Progenitor cell of endocrine pancreas (in vitro differentiated cells): ENCODE results near the gene CALHM6. TPM values are rescaled to one million over a fixed set of nuclear protein-coding genes. Genes with fewer than 3 reads are reported as not detected.
A peak's percentile ranks its signal among the peaks of the same experiment; 100 is the strongest.

Source experiments
- DNase-seq: peaks from one replicate; pipeline ENCODE4 v3.0.0; 2021; ENCODE audit warnings: low spot score; ENCODE audit not compliant: unreplicated experiment
- H3K27ac Mint-ChIP-seq: 2 replicates; pipeline ENCODE4 v1.8.0; 2021; ENCODE audit warnings: mild to moderate bottlenecking, moderate library complexity, mixed read lengths
- H3K27me3 Mint-ChIP-seq: 2 replicates; pipeline ENCODE4 v1.8.0; 2021; ENCODE audit warnings: mixed read lengths
- H3K36me3 Mint-ChIP-seq: 2 replicates; pipeline ENCODE4 v1.8.0; 2022; ENCODE audit warnings: mixed read lengths; ENCODE audit not compliant: insufficient read depth
- H3K4me1 Mint-ChIP-seq: 2 replicates; pipeline ENCODE4 v1.8.0; 2021; ENCODE audit warnings: low read depth, mixed read lengths
- H3K4me3 Mint-ChIP-seq: 2 replicates; pipeline ENCODE4 v1.8.0; 2021; ENCODE audit warnings: low read depth, mild to moderate bottlenecking, moderate library complexity, mixed read lengths
- H3K9me3 Mint-ChIP-seq: 2 replicates; pipeline ENCODE4 v1.8.0; 2021; ENCODE audit warnings: low read depth, mixed read lengths
- total RNA-seq: library from RNA; stranded (reverse); gene quantifications from 2 replicates; pipeline ENCODE4 v1.2.1, GENCODE V29; 2021
- TF ChIP-seq, protein P1 (sequence below): fragments of 200-600 bp; sonication (generic); IDR thresholded peaks from one replicate; pipeline ENCODE4 v1.5.0; 2021; ENCODE audit warnings: antibody characterized with exemption, mild to moderate bottlenecking; ENCODE audit not compliant: unreplicated experiment

The CALHM6 gene
- total RNA-seq, 1 donor from 2014 or later = 1.2 TPM

- H3K4me1 Mint-ChIP-seq = peaks cover 5% of the 10 kb centered on the region
These were observed 36.0 kb downstream of the CALHM6 start for GRCh38 chr6:116497113-116497676.

GRCh38 chr6:116500969-116501433, 39.8 kb downstream of the CALHM6 start:
- no peak overlapping the region for H3K4me3 Mint-ChIP-seq
- no peak for DNase-seq
- no peak overlapping the region for H3K27ac Mint-ChIP-seq
- H3K36me3 Mint-ChIP-seq = no peaks in the 10 kb centered on the region
- peaks cover 5% of the 10 kb centered on the region for H3K4me1 Mint-ChIP-seq
- peaks cover 17% of the 10 kb centered on the region for H3K9me3 Mint-ChIP-seq
- peaks cover 10% of the 10 kb centered on the region for H3K27me3 Mint-ChIP-seq
- TF ChIP-seq, protein P1, sequence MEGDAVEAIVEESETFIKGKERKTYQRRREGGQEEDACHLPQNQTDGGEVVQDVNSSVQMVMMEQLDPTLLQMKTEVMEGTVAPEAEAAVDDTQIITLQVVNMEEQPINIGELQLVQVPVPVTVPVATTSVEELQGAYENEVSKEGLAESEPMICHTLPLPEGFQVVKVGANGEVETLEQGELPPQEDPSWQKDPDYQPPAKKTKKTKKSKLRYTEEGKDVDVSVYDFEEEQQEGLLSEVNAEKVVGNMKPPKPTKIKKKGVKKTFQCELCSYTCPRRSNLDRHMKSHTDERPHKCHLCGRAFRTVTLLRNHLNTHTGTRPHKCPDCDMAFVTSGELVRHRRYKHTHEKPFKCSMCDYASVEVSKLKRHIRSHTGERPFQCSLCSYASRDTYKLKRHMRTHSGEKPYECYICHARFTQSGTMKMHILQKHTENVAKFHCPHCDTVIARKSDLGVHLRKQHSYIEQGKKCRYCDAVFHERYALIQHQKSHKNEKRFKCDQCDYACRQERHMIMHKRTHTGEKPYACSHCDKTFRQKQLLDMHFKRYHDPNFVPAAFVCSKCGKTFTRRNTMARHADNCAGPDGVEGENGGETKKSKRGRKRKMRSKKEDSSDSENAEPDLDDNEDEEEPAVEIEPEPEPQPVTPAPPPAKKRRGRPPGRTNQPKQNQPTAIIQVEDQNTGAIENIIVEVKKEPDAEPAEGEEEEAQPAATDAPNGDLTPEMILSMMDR = no peak

More at GRCh38 chr6:116497113-116497676, 36.0 kb downstream of the CALHM6 start:
- no peak overlapping the region for H3K27ac Mint-ChIP-seq
- H3K9me3 Mint-ChIP-seq = peaks cover 4% of the 10 kb centered on the region
- H3K4me3 Mint-ChIP-seq = no peak overlapping the region
- H3K36me3 Mint-ChIP-seq = no peaks in the 10 kb centered on the region
- peaks cover 10% of the 10 kb centered on the region for H3K27me3 Mint-ChIP-seq
- DNase-seq = no peak
- TF ChIP-seq, protein P1 = no peak

DNA sequence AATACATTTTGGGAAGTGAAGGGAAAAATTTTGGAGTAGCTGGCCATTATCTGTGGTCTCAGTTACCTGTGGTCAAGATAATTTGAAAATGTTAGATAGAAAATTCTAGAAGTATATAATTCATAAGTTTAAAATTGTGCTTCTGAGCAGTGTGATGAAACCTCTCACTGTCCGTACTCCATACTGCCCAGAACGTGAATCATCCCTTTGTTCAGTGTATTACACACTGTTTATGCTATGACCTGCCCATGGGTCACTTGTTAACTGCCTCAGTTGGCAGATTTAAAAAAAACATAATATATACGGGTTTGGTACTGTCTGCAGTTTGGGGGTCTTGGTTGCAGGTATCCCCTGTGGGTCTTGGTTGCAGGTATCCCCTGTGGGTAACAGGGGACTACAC, 46.1 kb downstream of the CALHM6 start:
- no peak for DNase-seq
- TF ChIP-seq, protein P1 = no peak
- H3K4me3 Mint-ChIP-seq = no peak overlapping the region
- H3K4me1 Mint-ChIP-seq = peaks cover 2% of the 10 kb centered on the region
- no peaks in the 10 kb centered on the region for H3K27me3 Mint-ChIP-seq
- peaks cover 30% of the 10 kb centered on the region for H3K9me3 Mint-ChIP-seq
- H3K27ac Mint-ChIP-seq = no peak overlapping the region
- no peaks in the 10 kb centered on the region for H3K36me3 Mint-ChIP-seq

DNA sequence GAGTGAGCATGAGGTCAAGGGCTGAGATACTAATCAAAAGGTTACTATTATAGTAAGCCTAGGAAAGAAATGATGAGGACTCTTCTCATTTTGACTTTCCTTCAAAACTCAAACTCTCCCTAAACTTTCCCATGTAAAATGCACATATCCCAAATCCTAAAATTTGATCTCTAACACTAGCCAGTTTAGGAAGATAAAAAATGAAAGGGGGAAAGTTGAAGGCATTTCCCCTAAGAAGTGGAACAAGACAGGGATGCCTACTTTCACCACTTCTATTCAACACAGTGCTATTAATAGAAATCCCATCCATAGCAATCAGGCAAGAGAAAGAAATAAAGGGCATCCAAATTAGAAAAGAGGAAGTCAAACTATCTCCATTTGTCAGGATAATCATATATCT, 47.4 kb downstream of the CALHM6 start:
- no peak overlapping the region for H3K27ac Mint-ChIP-seq
- no peaks in the 10 kb centered on the region for H3K27me3 Mint-ChIP-seq
- no peak overlapping the region for H3K4me3 Mint-ChIP-seq

DNA sequence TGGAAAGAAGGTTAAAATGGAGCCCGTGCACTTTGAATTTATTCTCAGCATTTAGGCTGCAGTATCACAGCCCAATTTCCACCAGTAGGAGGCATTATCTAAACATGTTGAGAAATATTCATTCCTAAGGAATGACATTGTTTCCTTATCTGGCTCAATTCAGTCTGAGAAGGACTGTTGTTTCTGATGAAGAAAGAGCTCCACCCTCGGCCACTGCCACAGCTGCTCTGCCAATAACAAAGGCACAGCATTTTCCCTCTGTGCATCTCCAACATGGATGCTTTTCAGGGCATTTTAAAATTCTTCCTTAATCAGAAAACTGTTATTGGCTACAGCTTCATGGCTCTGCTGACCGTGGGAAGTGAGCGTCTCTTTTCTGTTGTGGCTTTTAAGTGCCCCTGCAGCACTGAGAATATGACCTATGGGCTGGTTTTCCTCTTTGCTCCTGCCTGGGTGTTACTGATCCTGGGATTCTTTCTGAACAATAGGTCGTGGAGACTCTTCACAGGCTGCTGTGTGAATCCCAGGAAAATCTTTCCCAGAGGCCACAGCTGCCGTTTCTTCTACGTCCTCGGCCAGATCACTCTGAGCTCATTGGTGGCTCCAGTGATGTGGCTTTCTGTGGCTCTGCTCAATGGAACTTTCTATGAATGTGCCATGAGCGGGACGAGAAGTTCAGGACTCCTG, 50.4 kb downstream of the CALHM6 start, which contains the start of gene CALHM5:
TSS of gene CALHM5 (plus strand) at position 216 of the 687 bp plus-strand sequence. CDS start at position 274, 58 bp downstream.
- TF ChIP-seq, protein P1 = peak; percentile 52
- H3K4me1 Mint-ChIP-seq = peaks cover 2% of the 10 kb centered on the region
- peaks cover 16% of the 10 kb centered on the region for H3K9me3 Mint-ChIP-seq
- H3K27me3 Mint-ChIP-seq = peaks cover 2% of the 10 kb centered on the region
- no peak for DNase-seq
- no peak within 1 kb of the TSS for H3K4me3 Mint-ChIP-seq
- no peaks in the 10 kb centered on the region for H3K36me3 Mint-ChIP-seq
- peak within 1 kb of the TSS; percentile 89 for H3K27ac Mint-ChIP-seq

More for the DNA sequence above, 47.4 kb downstream of the CALHM6 start:
- Mint-ChIP-seq H3K4me1 (peaks cover 2% of the 10 kb centered on the region), H3K9me3 (peaks cover 28% of the 10 kb centered on the region), H3K36me3 (no peaks in the 10 kb centered on the region)
- TF ChIP-seq, protein P1 = no peak
- DNase-seq = no peak
